GM18499 (cell line): Measurements from ENCODE around the gene CAMTA1.

ENCODE experiments used
- ATAC-seq: cut with Tn5 transposase; IDR thresholded peaks from one replicate; pipeline ENCODE4 v1.9.1; 2021; ENCODE audit warnings: moderate number of reproducible peaks; ENCODE audit not compliant: insufficient read depth, unreplicated experiment

The CAMTA1 gene

DNA sequence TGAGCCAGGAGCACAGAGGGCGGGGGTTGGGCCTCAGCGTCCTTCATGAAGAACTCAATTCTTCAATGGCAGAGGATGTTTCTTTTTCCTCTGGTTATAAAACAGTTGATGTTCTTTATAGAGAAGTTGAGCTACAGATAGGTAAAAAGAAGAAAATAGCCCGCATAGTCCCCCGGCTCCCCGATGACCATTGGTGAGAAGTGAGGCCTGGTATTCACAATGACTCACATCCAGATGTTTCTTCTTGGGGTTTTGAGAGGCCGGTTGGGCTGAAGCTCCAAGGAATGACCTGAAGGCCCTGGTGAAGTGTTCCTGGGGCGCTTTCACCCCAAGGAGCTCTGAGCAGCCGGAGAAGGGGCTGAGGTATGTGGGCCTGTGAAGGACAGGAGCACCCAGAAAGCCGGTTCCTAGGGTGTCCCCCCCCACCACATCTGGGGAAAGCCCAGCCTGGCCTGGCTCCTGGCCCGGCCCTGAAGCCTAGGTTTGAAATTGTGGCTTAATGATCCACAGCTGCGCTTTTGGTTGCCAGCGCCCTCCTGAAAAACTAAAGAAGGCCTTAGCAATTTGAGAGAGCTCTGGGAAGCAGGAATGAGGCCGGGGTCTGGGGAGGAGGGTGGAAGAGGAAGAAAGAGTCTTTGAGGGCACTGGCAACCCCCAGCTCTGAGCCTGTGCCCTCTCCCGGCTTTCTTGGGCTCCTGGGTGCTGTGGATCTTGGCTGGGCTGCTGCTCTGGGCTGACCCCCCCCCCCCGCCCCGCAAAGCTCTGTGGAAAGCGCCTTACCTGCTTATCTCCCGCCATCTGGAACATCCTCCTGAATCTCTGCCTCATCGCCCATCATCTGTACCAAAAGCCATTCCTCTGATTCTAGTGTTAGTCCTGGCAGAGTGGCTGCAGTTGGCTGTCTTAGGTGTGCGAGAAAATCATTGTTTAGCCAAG, 444.7 kb downstream of the CAMTA1 start:
- ATAC-seq, result no peak

DNA sequence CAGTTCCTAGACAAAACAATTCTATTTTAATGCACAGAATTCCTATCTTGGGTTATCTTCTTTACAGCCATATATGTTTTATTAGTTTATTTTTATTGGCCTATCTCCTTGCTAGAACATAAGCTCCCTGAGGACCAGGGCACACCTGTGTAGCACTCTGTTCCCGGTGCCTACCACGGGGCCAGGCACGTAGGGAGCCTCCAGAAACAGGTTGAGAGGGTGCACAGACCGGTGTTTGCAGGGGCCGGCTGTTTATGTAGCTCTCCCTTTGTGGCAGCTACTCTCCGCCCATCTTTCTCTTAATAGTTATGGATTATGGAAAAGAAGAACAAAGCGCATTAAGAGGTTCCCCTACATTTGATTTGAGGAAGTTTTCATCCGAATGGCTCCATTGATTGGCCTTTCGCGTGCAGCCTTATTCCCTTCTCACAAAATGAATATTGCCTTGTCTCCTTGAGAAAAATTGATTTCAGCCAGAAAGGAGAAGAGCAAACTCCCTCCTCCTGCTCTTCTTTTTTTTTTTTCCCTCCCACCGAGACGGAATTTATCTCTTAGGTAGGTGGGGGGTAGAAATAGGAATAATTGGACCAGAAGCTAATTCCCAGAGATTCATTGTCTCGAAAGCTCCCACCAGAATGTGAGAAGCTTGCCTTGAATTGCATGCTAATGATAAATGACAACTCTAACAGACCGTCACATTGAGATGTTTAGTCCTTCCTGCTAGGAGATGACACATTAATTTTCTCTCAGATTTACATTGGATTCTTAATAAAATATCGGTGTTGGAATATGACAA, 447.4 kb downstream of the CAMTA1 start:
- ATAC-seq, result no peak

DNA sequence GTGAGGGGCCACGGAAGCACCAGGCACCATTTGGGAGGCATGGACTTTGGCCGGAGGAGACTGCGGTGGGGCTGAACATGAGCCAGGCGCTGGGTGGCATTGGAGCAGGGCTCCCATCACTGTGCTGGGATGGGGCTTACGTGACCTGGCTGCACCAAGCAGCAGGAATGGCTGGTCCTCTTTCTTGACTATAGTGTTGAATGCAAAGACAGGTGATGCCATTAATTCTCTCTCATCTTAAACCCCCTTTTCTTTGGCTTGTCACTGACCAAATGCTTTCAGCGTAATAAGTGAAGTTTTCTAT, 447.9 kb downstream of the CAMTA1 start:
- no peak for ATAC-seq

DNA sequence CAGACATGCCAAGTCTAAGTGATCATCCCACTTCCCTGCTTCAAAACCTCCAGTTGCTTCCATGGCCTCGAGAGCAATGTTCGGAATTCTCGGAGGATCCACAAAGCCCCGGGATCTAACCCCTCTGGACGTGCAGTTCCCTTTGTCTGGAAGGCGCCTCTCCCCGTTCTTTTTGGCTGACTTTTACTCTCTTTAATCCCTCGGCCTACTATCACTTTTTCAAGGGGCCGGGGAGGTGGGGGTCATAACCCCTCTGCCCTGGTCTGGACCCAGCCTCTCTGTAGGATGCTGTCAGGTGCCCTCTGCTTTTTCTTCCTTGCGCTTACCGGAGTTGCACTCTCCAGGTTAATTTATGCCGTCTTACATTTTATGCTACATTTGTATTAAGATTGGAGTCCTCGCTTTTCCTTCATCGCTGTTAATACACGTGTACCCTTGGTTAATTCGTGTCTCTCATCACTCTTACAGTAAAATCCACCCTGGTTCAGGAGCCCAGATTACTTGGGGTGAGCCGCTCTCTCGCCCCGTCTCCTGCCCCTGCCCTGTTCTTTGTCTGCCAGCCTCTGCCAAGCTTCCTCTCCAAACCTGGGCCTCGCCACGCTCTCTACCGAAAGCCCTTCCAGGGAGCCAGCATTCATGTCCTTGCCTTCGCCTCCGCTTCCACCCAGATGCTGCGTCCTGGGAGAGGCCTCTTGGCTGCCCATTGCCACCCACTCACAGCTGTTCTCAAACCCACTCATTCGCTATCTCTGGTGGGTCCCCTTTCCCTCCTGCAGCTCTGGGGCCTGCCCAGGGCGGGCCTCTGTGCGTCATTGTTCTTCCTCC, 448.6 kb downstream of the CAMTA1 start:
- ATAC-seq, result no peak

DNA sequence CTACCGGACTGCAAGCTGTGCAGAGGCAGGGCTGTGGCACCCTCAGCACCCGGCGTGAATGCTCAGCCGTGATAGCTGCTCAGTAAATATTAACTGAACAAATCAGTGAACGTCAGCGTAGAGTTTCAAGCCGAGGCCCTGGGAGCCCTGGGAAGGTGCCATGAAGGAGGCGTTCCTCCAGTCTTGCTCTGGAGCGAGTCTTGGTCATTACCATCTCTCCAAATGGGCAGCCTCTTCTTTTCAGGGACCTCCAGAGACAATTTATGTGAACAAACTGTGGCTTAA, 449.2 kb downstream of the CAMTA1 start:
- ATAC-seq, result no peak

DNA sequence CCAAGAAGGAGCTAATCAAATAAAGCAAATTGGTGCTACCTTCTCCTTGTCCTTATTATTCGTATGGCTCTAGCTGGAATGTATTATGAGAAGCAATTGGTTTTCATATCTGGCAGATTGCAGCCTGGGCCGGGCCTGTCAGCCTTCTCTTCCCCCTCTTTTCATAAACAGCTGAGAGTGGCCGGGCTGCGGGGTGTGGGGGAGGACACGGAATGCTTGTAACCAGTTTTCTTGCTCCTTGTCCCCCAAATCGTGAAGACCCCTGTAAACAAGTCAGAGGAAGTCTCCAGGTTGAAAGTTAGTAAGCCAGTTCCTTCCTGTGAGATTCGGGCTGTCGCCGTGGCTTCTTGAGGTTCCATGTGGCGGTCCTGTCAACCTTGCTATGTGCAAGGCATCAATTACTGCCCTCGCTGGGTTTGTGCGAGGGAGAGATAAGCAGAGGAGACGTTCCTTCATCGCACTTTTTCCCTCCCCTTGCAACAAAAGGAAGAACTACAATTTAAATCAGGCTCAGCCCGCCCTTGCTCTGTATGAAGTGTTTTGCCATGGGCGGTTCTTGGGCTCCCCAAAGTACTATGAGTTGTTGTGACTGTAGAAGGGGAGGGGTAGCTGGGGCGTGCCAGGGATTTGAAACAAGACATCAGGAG, 450.7 kb downstream of the CAMTA1 start:
- ATAC-seq, result no peak

DNA sequence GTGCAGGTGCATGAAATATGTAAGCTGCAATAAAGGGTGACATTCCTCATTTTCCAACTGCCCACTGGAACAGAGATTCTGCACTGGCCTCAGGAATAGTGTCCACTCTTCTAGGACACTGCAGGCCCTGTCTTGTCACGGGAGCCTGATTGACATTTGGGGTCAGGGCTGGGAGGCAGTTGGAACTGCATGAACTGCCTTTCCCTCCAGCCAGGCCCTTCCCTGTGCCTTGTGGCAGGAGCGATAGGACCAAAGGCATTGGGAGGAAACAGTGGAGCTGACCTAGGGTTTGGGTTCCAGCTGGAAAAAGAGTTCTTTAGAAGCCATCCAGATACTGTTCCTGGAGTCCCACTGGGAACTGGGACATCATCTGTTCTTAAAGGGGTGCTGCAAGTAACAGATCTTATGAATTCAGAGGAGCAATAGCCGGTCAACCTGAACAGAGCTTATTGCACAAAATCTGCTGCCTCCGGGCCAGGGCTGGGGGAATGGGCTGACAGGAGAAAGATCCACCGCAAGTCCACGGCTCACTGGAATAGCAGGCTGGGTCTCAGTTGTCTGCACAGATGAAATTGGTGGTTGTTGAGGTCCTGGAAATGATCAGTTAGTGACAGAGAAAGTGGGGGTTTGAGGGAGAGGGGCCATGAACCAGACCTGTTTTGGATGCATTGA, 451.7 kb downstream of the CAMTA1 start:
- ATAC-seq, result no peak

DNA sequence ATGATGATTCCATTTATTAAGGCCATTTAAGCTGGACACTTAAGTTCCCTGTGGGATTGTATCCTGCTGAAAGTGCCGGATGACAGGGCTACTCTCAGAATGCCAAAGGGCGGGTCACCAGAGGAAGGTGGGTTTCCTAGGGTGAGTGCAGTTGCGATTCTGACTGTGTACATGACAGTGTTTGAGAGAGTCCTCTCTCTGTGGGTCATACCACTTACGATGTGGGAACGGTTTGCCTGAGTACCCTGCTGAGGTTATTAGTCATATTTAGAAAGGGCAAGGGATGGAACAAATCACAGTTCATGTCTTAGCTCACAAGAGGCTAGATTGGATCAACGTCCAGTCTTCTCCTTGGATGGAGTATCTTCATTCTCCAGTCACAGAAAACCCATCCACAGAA, 461.9 kb downstream of the CAMTA1 start:
- ATAC-seq, result no peak

DNA sequence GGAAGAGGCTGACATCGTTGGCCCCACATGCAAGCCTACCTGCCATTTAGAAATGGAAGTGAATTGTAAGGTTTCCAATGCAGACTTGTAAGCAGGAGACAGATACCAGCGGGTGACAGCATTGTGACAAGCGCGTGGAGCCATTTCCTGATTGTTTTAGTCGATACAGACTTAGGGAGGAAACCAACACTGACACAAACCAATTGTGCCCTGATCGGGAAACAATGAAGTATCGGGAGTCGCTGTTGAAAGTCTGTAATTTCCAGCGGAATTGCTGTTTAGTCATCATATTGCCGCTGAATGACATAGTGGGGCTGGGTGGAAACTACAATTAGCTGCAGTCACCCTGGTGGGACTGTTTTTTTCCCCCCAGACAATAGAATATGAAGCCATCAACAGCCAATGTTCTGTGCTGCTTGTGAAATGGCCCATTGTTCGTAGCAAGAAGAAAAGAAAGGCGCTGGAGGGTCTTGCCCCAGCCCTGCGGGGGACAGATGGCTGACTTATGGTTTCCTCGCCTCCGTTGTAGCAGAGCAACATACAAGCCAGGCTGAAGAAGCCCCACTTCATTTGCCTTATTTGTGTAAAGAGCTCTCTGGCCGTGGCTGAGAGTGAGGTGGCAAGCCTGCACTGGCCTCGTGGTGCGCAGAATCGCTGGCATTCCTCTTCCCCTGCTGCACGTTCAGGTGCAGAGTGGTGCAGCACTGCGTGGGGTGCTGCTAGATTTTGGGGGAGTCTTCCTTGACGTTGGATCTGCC, 462.7 kb downstream of the CAMTA1 start:
- ATAC-seq, result no peak

DNA sequence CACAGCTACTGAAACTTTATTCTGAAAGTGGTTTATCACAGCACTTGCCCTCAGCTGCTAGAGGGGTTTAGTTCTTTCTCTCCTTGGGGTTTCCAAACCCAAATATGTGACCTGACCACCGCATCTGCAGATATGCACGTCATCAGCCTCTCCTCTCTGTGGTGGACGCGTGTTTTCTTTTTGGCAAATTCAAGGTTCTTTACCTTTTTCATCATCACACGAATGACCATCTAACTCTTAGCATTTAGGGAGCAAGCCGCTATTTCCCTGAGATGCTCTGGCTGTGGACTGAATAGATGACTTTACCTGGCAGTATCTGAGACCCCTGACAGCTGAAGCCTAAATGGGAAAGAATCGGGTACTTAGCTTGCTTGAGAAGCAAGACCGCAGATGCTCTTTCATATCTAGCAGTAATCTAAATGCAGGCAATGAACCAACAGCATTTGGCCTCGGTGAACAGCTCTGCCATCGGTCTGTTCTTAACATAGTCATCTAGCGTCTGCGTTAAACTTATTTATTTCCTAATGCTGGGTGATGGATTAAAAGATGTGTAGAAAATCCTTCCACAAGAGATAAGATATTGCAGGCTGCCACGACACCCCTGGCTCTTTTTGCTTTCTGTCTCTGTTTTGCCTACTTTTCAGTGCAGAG, 463.4 kb downstream of the CAMTA1 start:
- no peak for ATAC-seq

DNA sequence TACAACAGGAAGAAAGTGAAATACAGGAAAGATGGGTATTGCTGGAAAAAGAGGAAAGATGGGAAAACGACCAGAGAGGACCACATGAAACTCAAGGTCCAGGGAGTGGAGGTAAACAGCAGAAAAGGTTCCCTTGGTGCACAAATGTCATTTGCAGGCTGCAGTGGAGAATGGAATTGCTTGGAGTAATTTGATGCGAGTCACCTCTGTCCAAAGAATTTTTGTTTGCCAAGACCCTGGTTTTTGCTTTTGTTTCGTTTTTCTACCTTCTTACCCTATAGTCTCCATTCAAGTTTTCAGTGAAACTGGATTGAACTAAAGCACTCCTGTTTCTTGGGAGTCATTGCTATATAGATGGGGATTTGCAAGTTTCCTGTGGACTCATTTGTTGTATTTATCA, 464.3 kb downstream of the CAMTA1 start:
- ATAC-seq, result no peak

DNA sequence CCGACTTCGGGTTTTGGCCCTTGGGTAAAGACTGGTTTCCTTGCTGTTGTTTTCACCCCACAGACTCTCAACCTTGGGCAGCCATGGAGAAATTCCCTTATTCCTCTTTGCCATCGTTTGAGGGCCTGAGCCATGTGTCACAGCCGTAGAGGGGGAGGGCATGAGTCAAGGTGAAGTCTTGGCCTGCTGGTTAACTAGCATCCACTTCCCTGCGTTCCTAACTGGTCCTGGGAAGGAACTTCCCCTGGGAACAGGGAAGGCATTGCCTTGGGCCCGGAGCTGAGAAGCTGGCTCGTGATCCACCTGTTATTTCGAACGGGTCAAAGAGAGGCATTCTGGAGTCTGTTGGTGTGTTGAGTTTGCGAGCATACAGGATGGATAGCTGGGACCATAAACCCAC, 464.9 kb downstream of the CAMTA1 start:
- ATAC-seq, result no peak

DNA sequence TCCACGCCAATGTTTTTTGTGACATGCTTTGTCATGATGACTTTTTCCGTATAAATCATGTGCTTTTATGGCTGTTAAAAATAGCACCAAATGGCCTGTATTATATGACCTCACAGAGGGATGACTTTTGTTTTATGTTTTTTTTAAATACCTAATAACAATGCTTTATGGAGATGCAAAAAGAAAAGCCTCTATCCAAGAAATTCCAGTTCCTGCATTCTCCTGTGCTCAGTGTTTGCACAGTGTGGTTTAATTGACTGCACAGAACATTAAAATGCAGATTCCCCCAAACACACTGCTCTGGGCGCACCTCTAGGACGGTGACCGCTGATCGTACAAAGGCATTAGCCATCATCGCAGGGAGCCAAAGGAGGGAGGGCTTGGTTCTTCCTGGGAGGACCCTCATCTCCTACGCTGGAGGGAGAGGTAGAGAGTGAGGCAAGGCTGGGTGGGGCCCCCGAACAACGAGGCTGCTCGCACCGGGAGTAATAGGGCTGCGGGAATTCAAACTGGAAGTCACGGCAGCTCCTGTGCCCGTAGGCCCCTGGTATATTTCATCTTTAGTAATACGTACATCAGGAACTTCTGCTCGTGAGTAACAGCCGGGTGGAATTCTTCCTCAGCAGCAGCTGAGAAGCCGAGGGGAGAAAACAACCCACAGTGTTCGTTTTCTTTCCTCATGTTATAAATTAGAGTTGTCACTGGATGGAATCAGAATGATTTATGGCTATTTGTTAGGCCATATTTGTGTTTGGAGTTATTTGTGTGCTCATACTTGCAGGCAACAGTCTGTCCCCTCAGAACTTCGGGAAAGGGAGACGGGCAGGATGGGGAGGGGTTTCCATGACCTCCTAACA, 465.6 kb downstream of the CAMTA1 start:
- ATAC-seq, result no peak

DNA sequence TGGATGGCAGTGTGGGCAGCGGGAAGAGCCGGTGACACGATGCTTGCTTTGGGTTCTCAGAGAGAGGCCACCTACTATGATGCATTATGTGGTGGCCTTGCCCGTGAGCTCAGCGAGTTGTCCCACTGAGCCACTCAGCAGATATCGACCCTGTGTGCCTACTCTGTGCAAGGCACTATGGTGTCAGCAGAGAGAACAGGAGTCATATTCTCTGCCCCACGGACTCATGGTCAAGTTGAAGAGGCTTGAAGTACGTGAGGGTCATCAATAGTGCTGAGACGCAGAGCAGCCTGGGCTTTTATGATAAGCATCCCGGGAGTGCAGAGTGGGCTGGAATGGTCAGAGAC, 466.2 kb downstream of the CAMTA1 start:
- ATAC-seq, result no peak

DNA sequence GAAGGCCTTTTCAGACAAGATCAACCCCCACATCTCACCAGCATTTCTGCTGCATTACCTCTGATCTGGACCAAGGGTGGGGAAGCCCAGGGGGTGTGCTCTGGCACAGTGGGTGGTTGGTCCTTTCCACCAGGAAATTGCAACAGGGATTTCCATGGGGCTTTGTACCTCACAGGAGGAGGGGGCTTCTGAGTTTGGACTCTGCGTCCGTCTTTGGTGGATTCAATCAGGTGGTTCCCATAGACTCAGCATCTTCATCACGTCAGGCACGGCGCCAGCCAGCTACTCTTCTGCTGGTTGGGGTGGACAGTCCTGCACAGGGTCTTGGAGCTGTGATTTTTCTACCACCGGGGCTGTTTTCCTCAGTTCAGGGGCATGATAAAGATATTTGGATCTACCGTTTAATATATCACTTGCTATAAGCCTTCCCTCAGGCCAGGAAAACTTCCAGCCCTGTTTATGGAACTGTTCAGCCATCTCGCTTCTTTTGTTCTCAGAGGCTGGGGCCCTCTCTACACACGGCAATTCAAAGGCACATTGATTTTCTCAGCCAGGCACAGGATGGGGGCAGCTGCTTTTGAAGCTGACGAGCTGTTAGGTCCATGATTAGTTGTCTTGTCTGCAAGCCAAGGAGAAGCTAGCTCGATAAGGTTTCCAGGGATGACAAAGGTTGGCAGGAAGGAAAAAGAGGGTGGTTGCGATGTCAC, 467.3 kb downstream of the CAMTA1 start:
- no peak for ATAC-seq

DNA sequence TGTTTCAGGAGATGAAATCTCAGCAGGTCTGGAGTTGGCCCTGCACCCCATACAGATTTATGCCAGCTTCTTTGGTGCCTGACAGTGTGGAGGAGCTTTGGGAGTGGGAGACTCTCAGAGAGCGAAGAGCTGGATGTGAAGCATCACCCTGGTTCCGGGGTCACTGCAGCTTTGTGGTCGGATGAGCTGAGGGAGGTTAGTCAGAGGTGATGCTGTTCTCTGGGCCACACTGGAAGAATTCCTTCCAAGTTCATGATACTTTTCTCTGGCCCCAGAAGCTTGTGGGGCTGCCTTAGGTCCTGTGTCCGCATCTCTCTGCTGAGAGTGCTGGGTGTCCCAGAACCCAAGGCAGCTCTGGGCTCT, 467.8 kb downstream of the CAMTA1 start:
- no peak for ATAC-seq

DNA sequence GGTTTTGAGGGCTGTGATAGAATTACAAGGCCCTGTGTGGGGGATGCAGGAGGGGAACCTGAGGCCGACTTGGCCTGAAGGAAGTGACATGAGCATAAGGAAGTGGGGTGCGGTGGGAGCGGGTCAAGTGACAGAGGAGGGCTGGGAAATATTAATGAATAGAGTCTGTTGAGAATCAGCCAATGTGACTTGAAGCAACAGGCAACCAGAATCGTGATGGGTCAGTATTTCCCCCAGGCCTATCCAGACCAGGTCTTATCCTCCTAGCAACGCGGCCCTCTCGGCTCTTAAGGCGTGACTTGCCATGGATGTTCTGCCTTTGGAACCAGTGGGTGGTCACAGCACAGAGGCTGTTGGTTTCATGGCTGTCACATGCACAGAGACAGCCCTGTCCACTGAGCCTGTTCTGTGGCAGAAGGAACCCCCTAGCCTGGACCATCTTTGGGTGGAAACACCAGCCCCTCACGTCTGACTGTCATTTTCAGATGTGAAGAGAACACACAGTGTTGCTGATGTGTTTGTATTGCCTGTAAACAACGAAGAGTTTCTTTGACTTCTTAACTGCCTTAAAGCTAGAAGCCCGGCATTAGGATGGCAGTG, 468.8 kb downstream of the CAMTA1 start:
- ATAC-seq, result no peak
